IPS-NIHi11 (cell line): Measurements from ENCODE around the gene SAXO2.
"Not testable (repeated sequence)": the region's sequence is repeated elsewhere in the genome, so short reads cannot be mapped to it uniquely, and the experiment has no call there.

Experiments
- DNase-seq: peaks from one replicate; pipeline ENCODE4 v3.0.0; 2012; ENCODE audit warnings: mixed read lengths, low spot score

The SAXO2 gene

DNA sequence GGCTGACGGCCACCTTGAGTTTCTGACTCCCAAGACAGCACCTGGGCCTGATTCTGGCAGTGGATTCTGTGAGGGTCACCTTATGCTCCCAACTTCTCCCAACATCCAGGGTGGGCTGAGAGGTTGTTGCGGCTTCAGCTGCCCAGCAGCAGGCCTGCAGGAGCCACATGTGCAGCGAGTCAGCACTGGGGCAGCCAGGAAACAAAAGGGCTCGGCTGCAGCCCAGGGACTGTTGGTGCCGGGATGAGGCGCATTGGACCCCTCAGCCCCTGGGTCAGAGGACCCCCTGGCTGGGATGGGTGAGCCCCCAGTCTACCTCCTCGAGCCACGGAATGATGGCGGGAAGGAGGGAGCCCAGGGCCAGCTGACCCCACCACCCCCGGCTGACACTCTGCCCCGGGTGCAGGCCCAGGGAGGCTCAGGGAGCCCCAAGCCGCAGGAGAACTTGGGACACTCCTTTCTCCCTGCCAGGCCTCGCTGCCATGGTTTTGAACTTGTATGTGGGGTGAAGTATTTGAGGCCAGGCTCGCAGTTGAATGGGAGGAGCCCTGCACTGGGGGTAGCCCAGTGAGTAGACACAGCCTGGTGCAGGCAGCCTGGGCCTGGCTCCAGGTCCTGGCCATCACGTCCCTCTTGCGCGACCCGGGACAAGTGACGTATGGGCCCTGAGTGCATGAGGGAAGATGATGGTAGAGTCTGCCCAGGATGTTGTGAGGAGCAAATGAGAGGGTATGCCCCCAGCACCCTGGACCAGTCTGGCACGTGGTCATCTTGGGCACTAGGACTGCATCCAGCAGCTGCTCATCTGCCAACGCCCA, 51.5 kb downstream of the SAXO2 start:
- DNase-seq: not testable (repeated sequence)

- no peak for DNase-seq
Measured at GRCh38 chr15:82314769-82315518, 52.3 kb downstream of the SAXO2 start.

- DNase-seq: no peak
Measured at GRCh38 chr15:82315519-82316246, 53.1 kb downstream of the SAXO2 start.

GRCh38 chr15:82316247-82317090, 53.9 kb downstream of the SAXO2 start:
- not testable (repeated sequence) for DNase-seq

DNA sequence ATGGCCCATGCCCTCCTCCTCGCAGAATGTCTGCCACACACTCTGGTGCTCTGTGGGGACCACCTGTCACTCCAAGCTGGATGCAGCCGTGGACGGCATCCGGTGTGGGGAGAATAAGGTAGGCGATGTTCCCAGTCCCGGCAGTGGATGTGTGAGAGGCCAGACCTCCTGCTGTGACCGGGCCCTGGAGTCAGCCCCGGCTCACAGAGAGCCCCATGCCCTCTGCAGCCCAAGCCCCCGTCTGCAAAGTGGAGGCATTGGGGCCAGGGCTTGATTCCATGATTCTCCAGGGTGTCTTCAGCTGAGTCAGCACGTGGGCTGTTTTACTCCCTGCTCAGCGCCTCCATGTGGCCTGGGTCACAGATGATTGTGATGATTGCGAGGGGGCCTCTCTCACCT, 54.5 kb downstream of the SAXO2 start:
- no peak for DNase-seq

GRCh38 chr15:82317516-82317915, 54.9 kb downstream of the SAXO2 start:
- not testable (repeated sequence) for DNase-seq

DNA sequence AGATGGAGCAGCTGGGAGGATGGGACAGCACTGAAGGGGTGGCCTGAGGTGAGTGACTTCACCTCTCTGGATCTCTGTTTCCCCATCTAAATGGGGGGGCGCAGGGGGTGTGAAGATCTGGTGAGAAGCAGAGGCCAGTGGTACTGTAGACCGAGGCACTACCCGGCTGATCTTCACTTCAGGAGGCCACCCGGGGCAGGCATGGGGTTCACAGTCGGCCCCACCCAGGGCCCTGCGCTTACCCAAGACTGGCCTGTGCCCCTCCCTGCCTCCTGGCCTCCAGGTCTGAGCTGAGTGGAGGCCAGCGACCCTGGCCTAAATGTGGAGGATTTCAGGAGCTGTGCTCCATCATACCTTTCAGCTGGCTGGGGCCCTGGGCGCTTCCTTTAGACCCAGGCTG, 55.7 kb downstream of the SAXO2 start:
- not testable (repeated sequence) for DNase-seq

- DNase-seq: not testable (repeated sequence)
Measured at GRCh38 chr15:82319522-82320278, 57.1 kb downstream of the SAXO2 start.

DNA sequence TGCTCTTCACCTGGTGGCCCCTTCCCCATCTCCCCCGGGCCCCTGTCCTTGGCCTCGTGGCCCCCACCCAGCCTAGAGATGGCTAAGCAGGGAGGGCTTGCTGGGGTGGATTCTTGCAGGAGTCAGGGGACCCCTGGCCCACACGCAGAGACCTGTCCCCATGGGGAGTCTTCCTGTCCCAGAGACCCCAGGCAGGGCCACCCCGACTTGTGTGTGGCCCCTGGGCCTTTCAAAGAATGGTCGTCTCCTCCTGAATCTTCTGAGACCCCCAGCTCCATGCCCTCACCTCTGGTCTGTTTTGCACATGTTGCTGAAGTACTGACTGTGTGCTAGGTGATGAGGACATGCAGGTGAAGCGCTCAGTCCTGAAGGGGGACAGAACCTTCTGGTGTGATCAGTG, 58.2 kb downstream of the SAXO2 start:
- not testable (repeated sequence) for DNase-seq

- DNase-seq: not testable (repeated sequence)
Measured at GRCh38 chr15:82322488-82322887, 59.9 kb downstream of the SAXO2 start.

- DNase-seq: not testable (repeated sequence)
Measured at GRCh38 chr15:82324831-82325230, 62.2 kb downstream of the SAXO2 start.

DNA sequence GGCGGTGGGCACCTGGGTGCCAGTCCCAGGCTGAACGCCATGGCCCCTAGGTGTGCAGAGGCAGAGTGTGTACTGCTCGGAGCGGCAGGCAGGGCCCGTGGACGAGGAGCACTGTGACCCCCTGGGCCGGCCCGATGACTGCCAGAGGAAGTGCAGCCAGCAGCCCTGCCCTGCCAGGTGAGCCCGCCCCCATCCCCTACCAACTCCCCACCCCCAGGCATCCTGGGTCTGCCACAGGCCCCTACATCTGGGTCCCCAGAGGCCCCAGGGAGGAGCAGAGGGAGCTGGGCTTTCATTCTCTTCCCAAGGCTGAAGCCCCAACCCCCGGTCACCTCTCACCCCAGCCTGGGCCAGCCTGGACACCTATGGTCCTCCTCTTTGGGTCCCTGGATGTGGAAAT, 63.0 kb downstream of the SAXO2 start:
- not testable (repeated sequence) for DNase-seq

DNA sequence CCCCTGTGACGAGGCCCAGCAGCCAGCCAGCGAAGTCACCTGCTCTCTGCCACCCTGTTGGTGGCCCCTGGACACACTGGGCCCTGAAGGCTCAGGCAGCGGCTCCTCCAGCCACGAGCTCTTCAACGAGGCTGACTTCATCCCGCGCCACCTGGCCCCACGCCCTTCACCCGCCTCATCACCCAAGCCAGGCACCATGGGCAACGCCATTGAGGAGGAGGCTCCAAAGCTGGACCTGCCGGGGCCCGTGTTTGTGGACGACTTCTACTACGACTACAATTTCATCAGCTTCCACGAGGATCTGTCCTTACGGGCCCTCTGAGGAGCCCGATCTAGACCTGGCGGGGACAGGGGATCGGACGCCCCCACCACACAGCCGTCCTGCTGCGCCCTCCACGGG, 64.3 kb downstream of the SAXO2 start:
- DNase-seq: not testable (repeated sequence)

DNA sequence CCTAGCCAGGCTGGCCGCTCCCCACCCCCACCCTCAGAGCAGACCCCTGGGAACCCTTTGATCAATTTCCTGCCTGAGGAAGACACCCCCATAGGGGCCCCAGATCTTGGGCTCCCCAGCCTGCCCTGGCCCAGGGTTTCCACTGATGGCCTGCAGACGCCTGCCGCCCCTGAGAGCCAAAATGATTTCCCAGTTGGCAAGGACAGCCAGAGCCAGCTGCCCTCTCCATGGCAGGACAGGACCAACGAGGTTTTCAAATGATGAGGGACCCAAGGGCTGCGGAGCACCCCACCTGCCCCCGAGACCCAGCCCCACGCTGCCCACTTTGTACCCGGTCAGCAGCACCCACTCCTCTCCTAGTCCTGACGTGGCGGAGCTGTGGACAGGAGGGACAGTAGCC, 64.8 kb downstream of the SAXO2 start:
- not testable (repeated sequence) for DNase-seq

- not testable (repeated sequence) for DNase-seq
Measured at GRCh38 chr15:82329039-82329438, 66.4 kb downstream of the SAXO2 start.

DNA sequence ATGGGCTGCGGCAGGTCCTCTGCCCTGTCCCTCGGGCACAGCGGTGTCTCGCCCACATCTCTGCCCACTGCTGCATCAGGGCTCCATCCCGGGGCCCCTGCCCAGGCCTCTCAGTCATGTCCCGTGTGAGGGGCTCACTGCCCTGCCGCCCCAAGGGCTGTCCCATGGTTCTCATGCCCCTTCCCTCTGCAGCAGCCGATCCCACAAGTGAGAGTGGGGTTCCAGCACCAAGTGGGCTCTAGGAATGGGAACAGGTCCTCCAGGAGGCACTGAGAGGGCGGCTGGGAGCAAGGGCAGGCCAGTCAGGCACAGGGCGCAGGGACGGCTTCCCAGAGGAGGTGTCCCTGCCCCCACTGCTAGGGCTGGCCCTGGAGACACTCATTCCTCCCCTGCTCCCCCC, 68.3 kb downstream of the SAXO2 start:
- DNase-seq: not testable (repeated sequence)

- DNase-seq: not testable (repeated sequence)
Measured at GRCh38 chr15:82331576-82332304, 69.1 kb downstream of the SAXO2 start.

- not testable (repeated sequence) for DNase-seq
Measured at GRCh38 chr15:82332711-82333602, 70.3 kb downstream of the SAXO2 start.
